H1 (cell line): ENCODE results near the gene METTL9. TPM values are rescaled to one million over a fixed set of nuclear protein-coding genes. Genes with fewer than 3 reads are reported as not detected.

Experiments used
- CTCF ChIA-PET: fragments of 300-600 bp; sonication (Branson Sonifier 250); formaldehyde crosslinking; loops from one replicate; lab custom pipeline; 2021; ENCODE audit not compliant: partially characterized antibody; lab: Charles Lee
- POLR2A ChIA-PET: fragments of 300-600 bp; sonication (Branson Sonifier 250); formaldehyde crosslinking; loops from one replicate; lab custom pipeline; 2021; ENCODE audit warnings: inconsistent platforms; ENCODE audit not compliant: partially characterized antibody; lab: Charles Lee
- DNase-seq, 2 experiments: peaks; one replicate each; pipeline versions ENCODE4 v3.0.0 to v3.0.0-alpha.2; 2010 to 2022; ENCODE audit warnings: low spot score in 2 of 2, low read depth in 1 of 2, mixed read lengths in 1 of 2
- FAIRE-seq: peaks from 2 replicates; lab custom pipeline; 2011; peaks lifted over from hg19 to GRCh38; lab: Jason Lieb, UNC
- H2AFZ ChIP-seq: 2 replicates; pipeline ENCODE4 v1.8.1; 2012; ENCODE audit warnings: low read length, inconsistent platforms
- H2AK5ac ChIP-seq: 2 replicates; pipeline ENCODE4 v1.6.1; 2013; ENCODE audit warnings: low read depth, low read length
- H2BK120ac ChIP-seq: replicated peaks from 2 replicates; pipeline ENCODE3; 2013; ENCODE audit warnings: low read depth, low read length, inconsistent platforms
- H2BK12ac ChIP-seq: 2 replicates; pipeline ENCODE4 v1.6.1; 2013; ENCODE audit warnings: low read depth, low read length
- H2BK15ac ChIP-seq: 2 replicates; pipeline ENCODE4 v1.6.1; 2013; ENCODE audit warnings: low read length
- H2BK20ac ChIP-seq: 2 replicates; pipeline ENCODE4 v1.6.1; 2013; ENCODE audit warnings: low read length
- H2BK5ac ChIP-seq: 2 replicates; pipeline ENCODE4 v1.6.1; 2013; ENCODE audit warnings: low read depth, low read length
- H3K14ac ChIP-seq: 2 replicates; pipeline ENCODE4 v1.6.1; 2013; ENCODE audit warnings: inconsistent platforms; ENCODE audit not compliant: insufficient read length
- H3K18ac ChIP-seq: 2 replicates; pipeline ENCODE4 v1.6.1; 2013; ENCODE audit warnings: low read length; ENCODE audit errors: extremely low read depth
- H3K23ac ChIP-seq: 2 replicates; pipeline ENCODE4 v1.6.1; 2013; ENCODE audit warnings: inconsistent platforms; ENCODE audit not compliant: insufficient read length
- H3K23me2 ChIP-seq: 2 replicates; pipeline ENCODE4 v1.6.1; 2013; ENCODE audit warnings: low read depth, low read length
- H3K27ac ChIP-seq: 2 replicates; pipeline ENCODE4 v1.6.1; 2011; ENCODE audit warnings: low read depth, low read length, inconsistent platforms
- H3K27me3 ChIP-seq, 4 experiments: replicated peaks in 1 of 4; 1 replicate in 1 of 4; 2 replicates in 3 of 4; pipeline versions ENCODE4 v1.6.1 to v1.8.1; 2011 to 2013; ENCODE audit warnings: low read length in 3 of 4, mild to moderate bottlenecking in 3 of 4, inconsistent platforms in 2 of 4, mixed read lengths in 2 of 4, moderate library complexity in 1 of 4; ENCODE audit not compliant: control insufficient read depth in 3 of 4, insufficient read depth in 3 of 4; ENCODE audit errors: extremely low read depth in 1 of 4
- H3K36me3 ChIP-seq, 4 experiments: 2 replicates each; pipeline versions ENCODE4 v1.6.1 to v1.8.1; 2011 to 2013; ENCODE audit warnings: mild to moderate bottlenecking in 4 of 4, low read length in 3 of 4, moderate library complexity in 2 of 4, control low read depth in 1 of 4, inconsistent platforms in 1 of 4; ENCODE audit not compliant: insufficient read depth in 4 of 4, control insufficient read depth in 2 of 4
- H3K4ac ChIP-seq: replicated peaks from 2 replicates; pipeline ENCODE3; 2013; ENCODE audit warnings: low read length, low read depth, mixed read lengths, inconsistent platforms; ENCODE audit not compliant: insufficient read length
- H3K4me1 ChIP-seq, 4 experiments: replicated peaks in 1 of 4; 1 replicate in 1 of 4; 2 replicates in 3 of 4; pipeline versions ENCODE4 v1.6.1 to v1.8.1; 2011 to 2013; ENCODE audit warnings: low read length in 3 of 4, inconsistent platforms in 2 of 4, mixed read lengths in 1 of 4; ENCODE audit not compliant: insufficient read depth in 4 of 4, control insufficient read depth in 3 of 4
- H3K4me2 ChIP-seq, 2 experiments: 2 replicates each; pipeline versions ENCODE4 v1.6.1 to v1.8.1; 2011 to 2013; ENCODE audit warnings: low read depth in 2 of 2, low read length in 2 of 2, control low read depth in 1 of 2, inconsistent platforms in 1 of 2, mild to moderate bottlenecking in 1 of 2; ENCODE audit not compliant: insufficient read depth in 1 of 2
- H3K4me3 ChIP-seq, 4 experiments: fragments of 200-600, 300-600 bp in 1 of 4; sonication (generic), shearing (Covaris generic), sonication (Bioruptor Twin) in 1 of 4; 2 replicates each; pipeline versions ENCODE4 v1.5.1 to v1.8.1; 2011 to 2016; ENCODE audit warnings: low read length in 4 of 4, low read depth in 3 of 4, control low read depth in 2 of 4, inconsistent platforms in 2 of 4, mild to moderate bottlenecking in 2 of 4, mixed read lengths in 1 of 4, moderate library complexity in 1 of 4; ENCODE audit not compliant: insufficient read depth in 2 of 4; ENCODE audit errors: extremely low read depth in 1 of 4
- H3K56ac ChIP-seq: replicated peaks from 2 replicates; pipeline ENCODE3; 2013; ENCODE audit warnings: low read depth, mild to moderate bottlenecking, mixed read lengths, low read length, inconsistent platforms; ENCODE audit not compliant: insufficient read length
- H3K79me1 ChIP-seq: 2 replicates; pipeline ENCODE4 v1.6.1; 2013; ENCODE audit warnings: low read depth, low read length, control low read depth
- H3K79me2 ChIP-seq, 2 experiments: 2 replicates each; pipeline versions ENCODE4 v1.6.1 to v1.8.1; 2012 to 2013; ENCODE audit warnings: low read length in 2 of 2, mild to moderate bottlenecking in 2 of 2, inconsistent platforms in 1 of 2; ENCODE audit not compliant: insufficient read depth in 2 of 2, control insufficient read depth in 1 of 2
- H3K9ac ChIP-seq, 4 experiments: replicated peaks in 1 of 4; 1 replicate in 1 of 4; 2 replicates in 3 of 4; pipeline versions ENCODE4 v1.6.1 to v1.8.1; 2011 to 2013; ENCODE audit warnings: low read depth in 3 of 4, low read length in 3 of 4, control low read depth in 2 of 4, mild to moderate bottlenecking in 2 of 4, moderate library complexity in 2 of 4, inconsistent platforms in 1 of 4; ENCODE audit errors: extremely low read depth in 1 of 4
- H3K9me3 ChIP-seq, 2 experiments: 2 replicates each; pipeline versions ENCODE4 v1.6.1 to v1.8.1; 2012 to 2013; ENCODE audit warnings: mild to moderate bottlenecking in 2 of 2, moderate library complexity in 2 of 2, control low read depth in 1 of 2, inconsistent platforms in 1 of 2, low read depth in 1 of 2, low read length in 1 of 2, mixed read lengths in 1 of 2; ENCODE audit not compliant: insufficient read depth in 2 of 2
- H4K20me1 ChIP-seq, 2 experiments: replicated peaks in 1 of 2; 2 replicates each; pipeline versions ENCODE3 to v1.8.1; 2011 to 2013; ENCODE audit warnings: inconsistent platforms in 2 of 2, low read length in 2 of 2, mild to moderate bottlenecking in 1 of 2; ENCODE audit not compliant: insufficient read depth in 2 of 2, control insufficient read depth in 1 of 2
- H4K5ac ChIP-seq: 2 replicates; pipeline ENCODE4 v1.6.1; 2013; ENCODE audit warnings: low read length, low read depth, mixed read lengths, inconsistent platforms; ENCODE audit not compliant: insufficient read length
- H4K8ac ChIP-seq: 2 replicates; pipeline ENCODE4 v1.8.0; 2013; ENCODE audit warnings: mild to moderate bottlenecking, moderate library complexity, low read length, inconsistent platforms; ENCODE audit not compliant: insufficient read depth; ENCODE audit errors: extremely low read depth
- H4K91ac ChIP-seq: replicated peaks from 2 replicates; pipeline ENCODE3; 2013; ENCODE audit warnings: low read length, mixed read lengths, inconsistent platforms; ENCODE audit not compliant: insufficient read length
- CHD2 ChIP-seq: IDR thresholded peaks from 2 replicates; pipeline ENCODE4 v1.6.1; 2012; ENCODE audit warnings: low read length, improper control_type of control experiment
- EP300 ChIP-seq, 2 experiments: IDR thresholded peaks; 1 replicate in 1 of 2; 2 replicates in 1 of 2; pipeline ENCODE4 v1.6.1; 2011 to 2012; ENCODE audit warnings: low read depth in 2 of 2, low read length in 2 of 2, mild to moderate bottlenecking in 2 of 2, borderline replicate concordance in 1 of 2, inconsistent platforms in 1 of 2, moderate library complexity in 1 of 2
- SIN3A ChIP-seq, 2 experiments: IDR thresholded peaks in 1 of 2; conservative IDR thresholded peaks in 1 of 2; 2 replicates each; pipeline ENCODE4 v1.6.1; 2011 to 2012; ENCODE audit warnings: low read length in 2 of 2, improper control_type of control experiment in 1 of 2, low read depth in 1 of 2, mild to moderate bottlenecking in 1 of 2
- WGBS, 2 experiments: shearing (Covaris generic) in 1 of 2; methylation state at CpG; one replicate each; pipeline versions ENCODE4 v1.1.6 to v1.1.7; 2013 to 2015; ENCODE audit warnings: low lambda C conversion rate in 2 of 2, mixed read lengths in 2 of 2, inconsistent platforms in 1 of 2, low coverage in 1 of 2, missing lambda C conversion rate in 1 of 2; ENCODE audit not compliant: insufficient replicate concordance in 2 of 2, insufficient coverage in 1 of 2, insufficient read length in 1 of 2; ENCODE audit errors: extremely low coverage in 1 of 2, missing lambda C conversion rate in 1 of 2; 5-methylcytosine and 5-hydroxymethylcytosine counted together
- polyA plus RNA-seq, 7 experiments: library from polyadenylated mRNA; depleted of rRNA in 3 of 7; stranded (reverse) in 5 of 7; unstranded in 2 of 7; fragments of >200 nt in 5 of 7; fragments of 200-250 nt in 2 of 7; gene quantifications; 1 replicate in 5 of 7; 2 replicates in 1 of 7; 4 replicates in 1 of 7; pipeline versions ENCODE4 v1.2.1 to v1.2.3, GENCODE V29; 2011 to 2013; ENCODE audit warnings: missing spikeins in 2 of 7, mixed read lengths in 2 of 7
- total RNA-seq: library from RNA; stranded (reverse); fragmentation: NEBNext Ultra II Directional; extraction: Animal tissue kit (Norgen Biotek cat#: 25700); gene quantifications from 2 replicates; pipeline ENCODE4 v1.2.1, GENCODE V29; 2021

The METTL9 gene
- total and polyA plus RNA-seq, 2 of the 8 experiments (the other 6 are each of a cell fraction or from before 2014, with no cell fraction given) = 45.4 to 112 TPM

- Histone ChIP-seq H4K5ac (no peak overlapping the region), H3K4me2 (no peak overlapping the region), H2BK12ac (no peak overlapping the region), H3K4me3 (no peak overlapping the region), H3K27ac (no peak overlapping the region), H3K23ac (no peak overlapping the region), H2BK15ac (no peak overlapping the region), H3K18ac (no peak overlapping the region), H3K79me2 (peaks cover 0 to 7% of the 10 kb centered on the region in 2 experiments; a peak in 1 of 4 replicates), H2AFZ (no peak overlapping the region), H3K4me1 (no peaks in the 10 kb centered on the region), H4K8ac (no peak overlapping the region), H2BK5ac (no peak overlapping the region), H3K14ac (no peak overlapping the region), H3K27me3 (no peaks in the 10 kb centered on the region), H4K91ac (no peak overlapping the region), H3K9ac (no peak overlapping the region), H3K79me1 (peaks cover 2% of the 10 kb centered on the region; the same call in 1 of the 2 replicates), H3K56ac (no peak overlapping the region), H3K4ac (no peak overlapping the region), H3K9me3 (no peaks in the 10 kb centered on the region), H2AK5ac (no peak overlapping the region), H3K36me3 (peaks cover 0 to 3% (median 0%) of the 10 kb centered on the region in 4 experiments; a peak in 2 of 8 replicates), H2BK20ac (no peak overlapping the region), H4K20me1 (no peaks in the 10 kb centered on the region), H3K23me2 (no peaks in the 10 kb centered on the region), H2BK120ac (no peak overlapping the region)
- POLR2A ChIA-PET = no interaction called here
- DNase-seq = no peak
- 88% methylated on average over 6 of the region's 6 CpGs; no CpG with 5 or more reads in 1 of the 2 experiments for WGBS, 2 experiments
- CTCF ChIA-PET = interaction anchor here (0.7 to 4.5 kb wide), 7 partner anchors 12 to 79 kb away, joined by 3 to 26 read pairs (median 5); partner anchors contain the start of gene OTOA
- no peak for FAIRE-seq
- TF ChIP-seq EP300 (IDR thresholded peaks at IDR 0.05; ENCODE audit: borderline replicate concordance in 1 of 2, low read depth in 2 of 2, low read length in 2 of 2) (no peak), SIN3A (conservative IDR thresholded peaks at IDR 0.05 in 1 of 2, IDR thresholded peaks at IDR 0.05 in 1 of 2; ENCODE audit: low read depth in 1 of 2, low read length in 2 of 2) (no peak), CHD2 (no peak)
These were observed 42.5 kb downstream of the METTL9 start for GRCh38 chr16:21641916-21642315.
